ENCODE results near the gene GRAPL.
"Not testable (repeated sequence)": the region's sequence is repeated elsewhere in the genome, so short reads cannot be mapped to it uniquely, and the experiment has no call there.

The GRAPL gene

DNA sequence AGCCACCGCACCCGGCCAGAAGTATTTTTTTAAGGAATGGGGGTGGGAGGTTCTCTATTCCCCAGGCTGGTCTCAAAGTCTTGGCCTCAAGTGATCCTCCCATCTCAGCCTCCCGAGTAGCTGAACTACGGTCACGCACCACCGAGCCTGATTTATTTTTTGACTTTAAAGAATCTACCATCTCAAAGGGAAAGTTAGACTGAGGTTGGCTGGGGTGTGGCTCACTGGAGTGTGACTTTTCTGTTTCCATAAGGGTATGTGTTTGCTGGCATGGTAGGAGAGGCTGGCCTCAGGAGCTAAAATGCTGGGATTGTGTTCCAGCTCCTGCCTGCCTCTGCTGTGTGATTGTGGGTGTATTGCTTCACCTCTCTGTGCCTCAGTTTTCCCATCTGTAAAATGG is 10.6 kb downstream of the GRAPL start:
- DNase-seq = not testable (repeated sequence)

- DNase-seq = not testable (repeated sequence)
Observed at GRCh38 chr17:19141366-19142155, 14.2 kb downstream of the GRAPL start.

DNA sequence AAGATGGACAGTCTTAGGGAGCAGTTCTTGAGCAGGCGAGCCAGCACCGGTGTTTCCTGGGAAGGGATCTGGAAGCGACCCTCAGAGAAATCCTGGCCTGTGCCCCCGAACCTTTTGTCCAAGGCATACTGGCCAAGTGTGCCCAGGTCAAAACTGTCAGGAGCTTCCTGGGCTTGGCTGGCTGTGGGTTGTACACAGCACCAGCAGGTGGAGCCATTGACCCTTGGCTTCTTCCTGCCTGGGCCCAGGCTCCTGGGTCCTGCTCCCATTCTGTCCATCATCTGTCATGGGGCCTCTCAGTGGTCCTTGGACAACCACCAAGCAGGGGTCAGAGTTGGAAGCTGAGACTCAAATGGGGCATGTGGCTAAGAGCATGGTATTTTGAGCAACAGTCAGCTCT is 15.0 kb downstream of the GRAPL start:
- DNase-seq = not testable (repeated sequence)

GRCh38 chr17:19143097-19143777 is 15.8 kb downstream of the GRAPL start:
- not testable (repeated sequence) for DNase-seq

DNA sequence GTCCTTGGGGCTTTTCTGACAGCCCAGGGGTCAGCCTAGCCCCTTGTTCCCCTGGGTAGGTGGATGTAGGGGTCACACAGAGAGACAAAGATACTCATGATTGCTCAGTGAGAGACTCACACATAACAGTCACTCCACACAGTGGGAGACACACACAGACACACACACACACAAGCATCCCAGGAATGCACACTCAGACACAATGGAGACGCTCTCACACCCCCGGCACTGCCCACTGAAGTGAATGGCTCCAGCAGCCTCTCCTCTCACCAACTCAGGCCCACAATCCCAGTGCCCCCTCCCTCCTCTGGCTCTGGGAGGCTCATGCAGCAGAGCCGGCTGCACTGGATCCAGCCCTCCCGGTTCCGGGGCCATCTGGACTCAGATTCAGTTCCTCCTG is 17.0 kb downstream of the GRAPL start:
- DNase-seq = not testable (repeated sequence)

GRCh38 chr17:19145471-19145870 is 18.1 kb downstream of the GRAPL start:
- not testable (repeated sequence) for DNase-seq

DNA sequence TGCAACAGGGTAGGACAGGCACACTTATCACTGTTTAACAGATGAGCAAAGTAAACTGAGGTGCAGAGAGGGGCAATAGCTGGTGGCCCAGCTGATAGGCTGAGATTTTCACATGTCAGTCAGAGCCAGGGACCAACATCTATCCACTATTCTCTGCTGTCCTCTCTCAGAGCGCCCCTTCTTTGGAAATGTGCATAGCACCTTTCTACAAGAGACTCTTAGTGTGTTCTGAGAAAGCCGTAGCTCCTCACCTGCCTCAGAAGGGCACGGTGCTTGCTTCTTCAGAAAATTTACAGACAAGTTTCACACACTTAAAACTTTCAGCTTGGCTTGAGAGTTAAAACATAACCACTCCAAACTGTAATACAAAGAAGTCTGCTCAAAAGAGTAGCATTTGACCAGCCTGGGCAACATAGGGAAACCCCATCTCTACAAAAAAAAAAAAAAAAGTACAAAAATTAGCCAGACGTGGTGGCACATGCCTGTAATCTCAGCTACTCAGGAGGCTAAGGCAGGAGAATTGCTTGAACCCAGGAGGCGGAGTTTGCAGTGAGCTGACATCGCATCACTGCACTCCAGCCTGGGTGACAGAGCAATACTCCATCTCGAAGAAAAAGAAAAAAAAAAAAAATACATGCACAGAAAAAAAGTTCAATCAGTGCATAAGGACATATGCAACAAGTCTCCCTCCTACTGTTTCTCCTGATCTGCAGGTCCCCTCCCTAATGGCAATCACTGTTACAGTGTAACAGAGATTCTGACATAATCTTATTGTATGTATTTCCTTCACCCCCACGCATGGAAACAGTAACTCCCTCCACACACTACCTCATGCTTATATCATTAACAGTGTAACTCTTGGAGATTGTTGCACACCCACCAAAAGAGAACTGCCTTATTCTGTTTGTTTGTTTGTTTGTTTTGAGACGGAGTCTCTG is 23.6 kb downstream of the GRAPL start:
- not testable (repeated sequence) for DNase-seq

DNA sequence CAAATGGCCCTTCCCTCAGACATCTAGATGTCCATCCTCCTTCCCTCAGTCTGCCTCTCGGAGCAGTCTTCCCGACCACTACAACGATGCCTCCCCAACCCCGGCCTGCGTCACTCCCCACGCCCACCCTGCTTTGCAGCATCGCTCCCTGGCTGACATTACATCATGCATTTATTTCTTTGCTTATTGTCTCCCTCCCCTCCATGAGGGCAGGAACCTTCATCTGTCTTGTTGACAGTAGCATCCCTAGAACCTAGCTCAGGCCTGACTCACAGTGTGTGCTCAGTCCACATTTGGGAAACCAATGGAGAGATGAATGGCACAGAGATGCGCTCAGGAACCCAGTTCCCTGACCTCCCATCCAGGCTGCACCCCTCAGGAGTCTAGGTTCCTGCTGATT is 30.2 kb downstream of the GRAPL start:
- DNase-seq = not testable (repeated sequence)

GRCh38 chr17:19158478-19158877 is 31.1 kb downstream of the GRAPL start:
- not testable (repeated sequence) for DNase-seq

- not testable (repeated sequence) for DNase-seq
Observed at GRCh38 chr17:19158938-19159337, 31.5 kb downstream of the GRAPL start.

DNA sequence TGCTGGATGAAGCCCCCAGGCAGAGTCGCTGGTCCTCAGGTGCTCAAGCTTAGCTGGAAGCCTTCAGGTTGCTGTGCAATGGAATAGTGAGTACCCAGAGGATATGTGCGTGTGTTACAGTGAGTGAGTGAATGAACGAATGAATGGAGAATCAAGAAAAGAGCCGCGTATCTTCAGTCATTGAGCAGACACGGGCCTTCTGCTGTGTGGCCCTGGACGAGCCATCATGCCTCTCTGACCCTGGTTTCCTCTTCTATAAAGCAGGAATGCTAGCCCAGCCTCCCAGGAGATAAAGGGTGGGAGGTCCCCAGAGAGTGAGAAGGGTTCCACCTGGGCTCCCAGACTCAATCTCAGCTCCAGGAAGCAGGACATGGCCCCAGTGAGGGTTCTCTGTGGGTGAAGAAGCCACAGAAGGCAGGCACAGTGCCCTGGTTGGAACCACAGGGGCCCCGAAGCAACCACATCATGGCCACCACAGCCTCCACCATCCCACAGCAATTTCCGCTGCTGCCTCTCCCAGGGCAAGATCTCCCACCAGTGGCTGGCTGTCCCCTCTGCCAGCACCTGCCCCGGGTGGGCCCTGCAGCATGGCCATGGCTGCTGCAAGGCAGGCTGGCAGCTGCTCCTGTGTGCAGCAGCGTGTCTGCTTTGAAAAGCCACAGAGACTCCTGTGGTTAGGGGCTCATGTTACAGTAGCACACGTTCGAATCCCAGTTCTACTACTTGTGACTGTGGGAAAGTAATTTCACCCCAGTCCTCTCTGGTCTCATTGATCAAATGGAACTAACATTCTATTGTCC is 34.1 kb downstream of the GRAPL start:
- not testable (repeated sequence) for DNase-seq

- DNase-seq = not testable (repeated sequence)
Observed at GRCh38 chr17:19162384-19163216, 35.2 kb downstream of the GRAPL start.

DNA sequence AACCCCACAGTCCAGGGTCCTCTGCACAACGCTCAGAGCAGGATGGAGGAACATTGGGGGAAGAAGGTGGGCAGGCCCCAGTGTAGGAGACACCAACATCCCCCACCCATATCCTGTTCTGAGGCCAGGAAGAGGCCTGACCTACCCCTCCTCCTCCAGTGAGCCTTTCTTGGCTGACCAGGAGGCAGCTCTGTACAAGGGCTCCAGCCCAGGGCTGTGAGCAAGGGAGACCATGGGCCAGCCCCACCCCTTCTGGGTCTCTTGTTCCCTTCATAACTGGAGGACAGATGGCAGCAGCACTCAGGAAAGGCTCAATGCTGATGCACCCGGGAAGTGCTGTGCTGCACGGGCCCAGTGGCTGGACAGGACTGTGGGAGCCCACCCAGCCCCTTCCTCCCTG is 47.0 kb downstream of the GRAPL start:
- DNase-seq = not testable (repeated sequence)

GRCh38 chr17:19175410-19175809 is 48.0 kb downstream of the GRAPL start:
- not testable (repeated sequence) for DNase-seq

DNA sequence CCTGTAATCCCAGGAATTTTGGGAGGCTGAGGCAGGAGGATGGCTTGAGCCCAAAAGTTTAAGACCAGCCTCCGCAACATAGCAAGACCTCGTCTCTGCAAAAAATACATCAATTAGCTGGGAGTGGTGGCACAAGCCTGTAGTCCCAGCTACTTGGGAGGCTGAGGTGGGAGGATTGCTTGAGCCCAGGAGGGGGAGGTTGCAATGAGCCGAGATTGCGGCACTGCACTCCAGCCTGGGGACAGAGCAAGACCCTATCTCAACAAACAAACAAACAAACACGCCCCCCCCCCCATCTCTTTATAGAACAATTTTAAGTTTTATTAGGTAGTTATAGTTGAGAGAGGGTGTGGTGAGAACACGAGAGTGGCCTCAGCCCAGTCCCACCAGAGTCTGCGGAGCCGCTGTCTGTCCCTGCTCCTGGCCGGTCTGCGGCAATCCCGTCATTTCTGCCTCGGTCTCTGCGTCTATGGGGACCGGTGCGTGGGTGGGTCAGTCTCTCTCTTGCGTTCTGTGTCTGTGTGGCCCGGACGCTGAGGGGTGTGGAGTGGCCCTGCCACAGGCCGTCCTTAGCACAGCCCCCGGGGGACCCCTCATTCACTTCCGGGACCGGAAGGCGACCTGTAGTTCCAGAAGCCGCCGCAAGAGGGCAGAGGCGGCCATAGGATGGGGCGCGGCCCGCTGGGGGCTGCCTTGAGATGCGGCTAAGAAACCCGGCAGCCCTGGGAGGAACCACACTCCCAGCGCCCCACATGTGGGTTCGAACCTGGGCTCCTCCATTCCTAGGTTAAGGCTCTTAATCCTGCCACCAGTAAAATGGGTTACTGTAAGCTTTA is 53.9 kb downstream of the GRAPL start:
- DNase-seq = not testable (repeated sequence)

- not testable (repeated sequence) for DNase-seq
Observed at GRCh38 chr17:19187883-19188869, 60.8 kb downstream of the GRAPL start.

GRCh38 chr17:19188870-19189708 is 61.7 kb downstream of the GRAPL start:
- DNase-seq = not testable (repeated sequence)

All from NCI-H2171 (cell line).